Stimulated activated naive CD8-positive, alpha-beta T cell treated with anti-CD3 and anti-CD28 coated beads, Interleukin-15, amount 100 ng/mL, for 72 hours (primary cell): ENCODE measurements around the gene MROH9.
"Not testable (repeated sequence)": the region's sequence is repeated elsewhere in the genome, so short reads cannot be mapped to it uniquely, and the experiment has no call there.

Experiments
- ATAC-seq: fragments of 150-1000 bp; cut with Tn5 transposase; 2 replicates; pipeline ENCODE4 v1.10.0; 2021; ENCODE audit warnings: mild to moderate bottlenecking, moderate library complexity
- DNase-seq, 2 donors: peaks; one replicate each; pipeline ENCODE4 v3.0.0; 2021 to 2022
- H3K27ac Mint-ChIP-seq, 2 donors: one replicate each; pipeline ENCODE4 v1.8.0; 2022; ENCODE audit warnings: mild to moderate bottlenecking in 2 of 2, mixed read lengths in 2 of 2, moderate library complexity in 2 of 2
- H3K27me3 Mint-ChIP-seq: one replicate; pipeline ENCODE4 v1.8.0; 2022; ENCODE audit warnings: mixed read lengths
- H3K4me1 Mint-ChIP-seq: one replicate; pipeline ENCODE4 v1.8.0; 2022; ENCODE audit warnings: mild to moderate bottlenecking, mixed read lengths
- H3K4me3 Mint-ChIP-seq, 2 donors: one replicate each; pipeline ENCODE4 v1.8.0; 2022; ENCODE audit warnings: mild to moderate bottlenecking in 2 of 2, mixed read lengths in 2 of 2, moderate library complexity in 1 of 2
- H3K9me3 Mint-ChIP-seq, 2 donors: one replicate each; pipeline ENCODE4 v1.8.0; 2022; ENCODE audit warnings: mixed read lengths in 2 of 2

MROH9 gene

DNA sequence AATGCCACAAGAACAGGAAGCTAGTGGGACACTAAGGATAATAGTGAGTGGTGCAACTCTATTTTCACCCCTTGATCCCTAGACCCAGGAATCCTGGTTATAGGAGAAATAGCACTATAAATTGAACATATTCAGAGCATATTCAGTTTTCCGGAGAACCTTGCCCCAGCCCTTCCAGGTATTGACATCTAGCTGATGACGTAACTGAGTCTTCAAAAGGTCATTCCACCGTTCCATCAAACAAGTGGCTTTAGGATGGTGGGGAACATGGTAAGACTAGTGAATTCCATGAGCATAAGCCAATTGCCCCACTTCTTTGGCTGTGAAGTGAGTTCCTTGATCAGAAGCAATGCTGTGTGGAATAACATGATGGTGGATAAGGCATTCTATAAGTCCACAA lies 2.9 kb downstream of the MROH9 start:
- no peaks in the 10 kb centered on the region for H3K9me3 Mint-ChIP-seq
- H3K27me3 Mint-ChIP-seq: peaks cover 19% of the 10 kb centered on the region
- H3K27ac Mint-ChIP-seq: no peak overlapping the region
- ATAC-seq (no peak), DNase-seq (no peak)
- H3K4me1 Mint-ChIP-seq: no peaks in the 10 kb centered on the region
- H3K4me3 Mint-ChIP-seq: no peak overlapping the region

DNA sequence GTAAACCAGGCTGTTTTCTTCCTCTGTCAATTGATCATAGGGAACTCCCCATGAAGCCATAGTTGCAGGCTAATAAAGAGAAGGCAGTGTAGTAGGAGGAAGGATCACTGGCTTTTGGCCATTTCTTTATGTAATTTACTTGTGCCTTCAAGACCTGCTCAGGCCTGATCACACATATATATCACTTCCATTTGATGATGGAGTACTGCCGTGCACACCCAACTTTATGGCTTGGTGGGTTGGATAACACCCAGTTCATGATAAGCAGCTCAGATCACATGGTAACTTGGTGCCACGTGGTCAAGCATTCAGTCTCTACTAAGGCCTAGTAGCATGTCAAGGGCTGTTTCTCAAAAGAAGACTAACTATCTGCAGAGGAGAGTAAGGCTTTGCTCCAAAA lies 4.1 kb downstream of the MROH9 start:
- DNase-seq: no peak
- Mint-ChIP-seq H3K27me3 (peaks cover 21% of the 10 kb centered on the region), H3K4me1 (no peaks in the 10 kb centered on the region), H3K27ac (no peak overlapping the region), H3K9me3 (no peaks in the 10 kb centered on the region), H3K4me3 (no peak overlapping the region)
- ATAC-seq: no peak

DNA sequence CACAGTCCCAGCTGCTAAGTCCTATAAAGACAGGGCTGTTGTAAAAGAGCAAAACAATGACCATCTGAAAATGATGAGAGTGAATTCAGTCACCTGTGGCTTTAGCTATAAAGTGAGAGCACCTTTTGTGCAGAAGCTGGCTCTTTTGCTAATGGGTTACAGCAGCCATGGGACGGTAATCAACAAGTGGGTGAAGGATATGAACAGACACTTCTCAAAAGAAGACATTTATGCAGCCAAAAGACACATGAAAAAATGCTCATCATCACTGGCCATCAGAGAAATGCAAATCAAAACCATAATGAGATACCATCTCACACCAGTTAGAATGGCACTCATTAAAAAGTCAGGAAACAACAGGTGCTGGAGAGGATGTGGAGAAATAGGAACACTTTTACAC lies 16.4 kb downstream of the MROH9 start:
- H3K4me1 Mint-ChIP-seq, ATAC-seq, DNase-seq, H3K9me3 Mint-ChIP-seq, H3K27ac Mint-ChIP-seq, H3K4me3 Mint-ChIP-seq: not testable (repeated sequence)
- H3K27me3 Mint-ChIP-seq: peaks cover 25% of the 10 kb centered on the region

DNA sequence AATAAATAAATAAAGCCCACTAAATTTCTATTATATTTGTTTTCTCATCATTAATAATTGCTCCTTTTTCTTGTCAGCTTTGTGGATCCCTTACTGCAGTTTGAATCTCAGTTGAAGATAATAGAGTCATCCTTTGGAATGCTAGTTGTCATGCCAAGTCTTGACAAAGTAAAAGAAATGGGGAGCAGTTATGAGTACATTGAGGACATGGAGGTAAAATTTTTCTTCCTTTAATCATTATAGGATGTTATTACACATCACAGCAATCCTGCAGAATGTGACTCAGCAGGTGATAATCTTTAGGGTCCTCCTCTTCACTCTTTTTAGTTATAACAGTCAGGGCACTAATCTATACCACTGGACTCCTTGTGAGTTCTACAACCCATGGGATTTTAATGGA lies 24.1 kb downstream of the MROH9 start:
- DNase-seq (no peak), ATAC-seq (no peak)
- H3K9me3 Mint-ChIP-seq: no peaks in the 10 kb centered on the region
- no peaks in the 10 kb centered on the region for H3K4me1 Mint-ChIP-seq
- H3K27me3 Mint-ChIP-seq: peaks cover 13% of the 10 kb centered on the region
- no peak overlapping the region for H3K27ac Mint-ChIP-seq
- H3K4me3 Mint-ChIP-seq: no peak overlapping the region

DNA sequence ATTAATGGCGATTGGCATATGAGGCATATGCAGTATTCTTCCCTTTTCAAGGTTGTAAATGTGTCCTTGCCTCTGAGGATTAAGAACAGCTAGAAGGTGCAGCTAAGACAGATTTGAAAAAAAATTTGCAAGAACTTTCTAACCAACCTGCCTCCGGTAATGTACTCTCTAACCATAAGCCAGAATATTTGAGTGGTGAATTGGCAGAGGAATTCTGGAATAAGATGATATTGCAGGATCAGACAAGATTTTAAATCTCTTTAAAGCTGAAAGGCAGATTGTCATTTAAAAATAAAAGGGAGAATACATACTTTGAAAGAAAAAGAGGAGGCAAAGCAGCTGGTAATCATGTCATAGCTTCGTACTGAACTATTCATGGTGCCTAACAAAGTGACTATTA lies 29.2 kb downstream of the MROH9 start:
- Mint-ChIP-seq H3K27me3 (peaks cover 22% of the 10 kb centered on the region), H3K4me3 (no peak overlapping the region), H3K27ac (no peak overlapping the region), H3K9me3 (no peaks in the 10 kb centered on the region), H3K4me1 (no peaks in the 10 kb centered on the region)
- ATAC-seq (no peak), DNase-seq (no peak)

DNA sequence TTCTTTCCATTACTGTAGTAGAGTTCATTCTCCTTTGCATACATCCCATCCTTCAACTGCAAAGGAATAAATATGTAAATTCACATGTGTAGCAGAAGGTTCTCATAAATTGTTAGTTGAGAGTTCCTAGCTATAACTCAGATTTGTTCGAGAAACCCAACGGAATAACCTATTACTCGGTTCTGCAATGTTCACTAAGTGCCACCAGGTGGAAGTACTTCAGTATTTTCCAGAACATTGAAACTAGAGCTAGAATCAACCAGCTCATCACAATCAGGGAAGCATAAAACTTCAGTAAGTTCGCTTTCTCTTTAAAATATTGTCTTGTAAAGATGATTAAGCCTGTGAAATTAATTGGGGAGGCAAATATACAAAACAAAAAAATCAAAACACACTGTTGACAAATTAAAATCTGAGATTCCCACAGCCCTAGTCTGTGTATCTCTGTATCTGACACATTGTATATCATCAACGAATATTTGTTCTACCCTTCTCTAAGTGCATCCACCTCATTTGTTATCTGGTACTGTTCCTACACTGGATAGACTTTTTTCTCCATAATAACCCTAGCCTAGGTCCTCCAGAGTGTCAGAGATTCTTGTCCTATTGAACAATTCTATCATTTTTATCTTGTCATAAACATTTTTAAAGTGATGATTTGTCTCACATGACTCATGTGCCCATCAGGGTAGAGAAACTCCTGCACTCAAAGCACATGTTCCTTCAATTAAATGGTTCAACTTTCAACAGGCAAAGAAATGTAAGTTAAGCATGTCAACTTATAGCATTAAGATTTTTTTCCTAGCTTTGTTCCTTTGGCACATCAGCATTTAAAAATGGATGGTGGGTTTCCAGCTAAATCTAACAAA lies 31.9 kb downstream of the MROH9 start:
- no peak for DNase-seq

DNA sequence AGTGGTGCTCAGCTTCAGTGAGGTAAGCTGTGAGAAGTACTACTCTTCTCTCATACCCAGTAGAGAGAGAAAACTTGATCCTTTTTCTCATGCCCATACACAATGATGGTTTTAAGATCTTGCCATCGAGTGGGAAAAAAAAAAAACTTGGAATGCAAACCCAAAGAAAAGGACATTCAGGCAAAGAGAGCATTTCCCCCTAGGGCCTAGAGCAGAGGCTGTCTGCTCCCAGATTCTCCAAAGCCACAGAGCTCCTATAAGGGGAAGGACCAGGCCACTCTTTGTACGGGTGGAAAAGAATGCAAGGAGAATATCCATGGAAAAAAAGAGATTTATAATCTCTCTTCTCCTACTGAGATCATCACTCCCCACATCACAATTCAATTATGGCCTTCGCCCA lies 34.9 kb downstream of the MROH9 start:
- H3K27ac Mint-ChIP-seq: no peak overlapping the region
- H3K4me1 Mint-ChIP-seq: no peaks in the 10 kb centered on the region
- ATAC-seq: no peak

More for the DNA sequence above, 31.9 kb downstream of the MROH9 start:
- ATAC-seq: no peak
- H3K27me3 Mint-ChIP-seq: peaks cover 25% of the 10 kb centered on the region
- no peak overlapping the region for H3K4me3 Mint-ChIP-seq
- no peaks in the 10 kb centered on the region for H3K4me1 Mint-ChIP-seq
- H3K9me3 Mint-ChIP-seq: no peaks in the 10 kb centered on the region
- peak overlapping the region in 1 of 2 donors; percentile 42 for H3K27ac Mint-ChIP-seq

DNA sequence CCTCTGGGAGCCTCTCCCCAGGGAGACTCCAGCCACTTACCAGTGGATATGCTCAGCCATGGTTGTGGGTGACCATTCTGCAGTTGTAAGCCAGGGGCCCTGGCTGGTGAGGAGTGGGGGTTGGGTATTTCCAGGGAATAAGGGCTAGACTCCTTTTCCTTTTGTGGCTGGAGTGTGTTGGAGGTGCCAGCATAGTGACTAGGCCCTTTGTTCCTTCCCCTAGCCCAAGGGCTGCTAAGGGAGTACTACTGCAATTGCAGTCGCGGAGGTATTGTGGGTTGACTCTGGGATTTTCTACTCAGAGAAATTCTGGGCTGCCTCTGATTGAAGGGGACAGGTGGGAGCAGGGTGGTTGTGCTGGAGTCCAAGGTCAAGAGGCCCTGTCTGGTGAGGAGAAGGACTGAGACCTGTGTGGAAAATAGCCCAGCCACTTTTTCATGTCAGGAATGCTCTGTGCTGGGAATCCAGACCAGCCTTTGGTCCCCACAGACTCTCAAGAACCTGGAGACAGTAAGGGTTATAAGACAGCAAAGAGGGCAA lies 43.1 kb downstream of the MROH9 start:
- no peaks in the 10 kb centered on the region for H3K4me1 Mint-ChIP-seq
- H3K27me3 Mint-ChIP-seq: no peaks in the 10 kb centered on the region
- H3K9me3 Mint-ChIP-seq: peaks cover 5 to 8% of the 10 kb centered on the region in 2 donors
- no peak overlapping the region for H3K27ac Mint-ChIP-seq
- no peak overlapping the region for H3K4me3 Mint-ChIP-seq
- no peak for ATAC-seq
- DNase-seq: no peak

More for the DNA sequence above, 34.9 kb downstream of the MROH9 start:
- Mint-ChIP-seq H3K4me3 (no peak overlapping the region), H3K27me3 (peaks cover 16% of the 10 kb centered on the region), H3K9me3 (peaks cover 0 to under 1% of the 10 kb centered on the region in 2 donors)
- no peak for DNase-seq

DNA sequence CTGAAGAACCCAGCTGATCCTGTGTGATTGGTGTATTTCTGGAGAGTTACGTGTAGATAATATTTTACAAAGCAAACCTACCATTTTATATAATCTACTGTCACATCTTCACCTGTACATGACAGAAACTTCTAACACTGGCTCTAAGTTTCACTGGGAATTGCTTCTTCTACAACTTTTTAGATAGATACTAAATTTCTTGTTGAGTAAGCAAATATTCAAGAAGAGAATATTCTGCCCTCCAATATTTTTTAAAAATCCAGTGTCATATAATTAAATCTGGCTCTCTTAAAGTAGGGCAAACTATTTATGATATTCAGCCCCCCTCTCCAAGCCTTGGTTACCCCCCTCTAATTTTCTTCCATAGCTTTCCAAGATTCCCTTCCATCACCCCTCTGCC lies 50.1 kb downstream of the MROH9 start:
- Mint-ChIP-seq H3K4me3 (no peak overlapping the region), H3K4me1 (no peaks in the 10 kb centered on the region), H3K9me3 (peaks cover 0 to 3% of the 10 kb centered on the region in 2 donors), H3K27me3 (no peaks in the 10 kb centered on the region), H3K27ac (no peak overlapping the region)
- no peak for DNase-seq
- no peak for ATAC-seq

DNA sequence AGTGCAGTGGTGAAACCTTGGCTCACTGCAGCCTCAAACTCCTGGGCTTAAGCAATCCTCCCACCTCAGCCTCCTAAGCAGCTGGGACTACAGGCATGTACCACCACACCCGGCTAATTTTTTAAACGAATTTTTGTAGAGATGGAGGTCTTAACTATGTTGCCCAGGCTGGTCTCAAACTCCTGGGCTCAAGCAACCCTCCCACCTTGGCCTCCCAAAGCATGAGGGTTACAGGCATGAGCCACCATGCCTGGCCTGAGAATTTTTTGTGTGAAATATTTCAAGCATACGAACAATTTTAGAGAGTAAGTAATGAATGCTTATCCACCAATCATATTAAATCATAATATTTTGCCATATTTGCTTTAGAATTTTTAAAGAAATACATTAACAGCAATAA lies 51.6 kb downstream of the MROH9 start:
- Mint-ChIP-seq H3K9me3 (no peaks in the 10 kb centered on the region), H3K27ac (no peak overlapping the region), H3K4me1 (no peaks in the 10 kb centered on the region), H3K27me3 (no peaks in the 10 kb centered on the region), H3K4me3 (no peak overlapping the region)
- ATAC-seq: no peak
- DNase-seq: no peak

DNA sequence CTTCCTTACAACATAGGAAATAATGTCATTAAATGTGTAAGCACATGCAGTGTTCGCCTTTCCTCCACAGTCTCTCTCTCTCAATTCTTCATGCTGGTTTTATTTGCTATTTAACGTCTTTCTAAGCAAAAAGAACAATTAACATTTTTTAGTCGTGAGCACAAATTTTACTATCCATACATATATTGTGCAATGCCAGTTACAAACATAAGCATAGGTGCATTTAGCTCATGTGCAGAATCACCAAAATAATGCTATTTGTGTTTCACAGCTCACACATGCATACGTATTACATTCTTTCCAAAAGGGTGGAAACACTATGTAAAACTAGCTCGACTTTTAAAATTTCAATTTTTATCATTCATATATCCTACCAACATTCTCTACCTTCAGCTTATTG lies 52.1 kb downstream of the MROH9 start:
- DNase-seq: no peak
- H3K4me3 Mint-ChIP-seq: no peak overlapping the region
- no peaks in the 10 kb centered on the region for H3K4me1 Mint-ChIP-seq
- no peaks in the 10 kb centered on the region for H3K9me3 Mint-ChIP-seq
- H3K27ac Mint-ChIP-seq: no peak overlapping the region
- no peak for ATAC-seq
- no peaks in the 10 kb centered on the region for H3K27me3 Mint-ChIP-seq

DNA sequence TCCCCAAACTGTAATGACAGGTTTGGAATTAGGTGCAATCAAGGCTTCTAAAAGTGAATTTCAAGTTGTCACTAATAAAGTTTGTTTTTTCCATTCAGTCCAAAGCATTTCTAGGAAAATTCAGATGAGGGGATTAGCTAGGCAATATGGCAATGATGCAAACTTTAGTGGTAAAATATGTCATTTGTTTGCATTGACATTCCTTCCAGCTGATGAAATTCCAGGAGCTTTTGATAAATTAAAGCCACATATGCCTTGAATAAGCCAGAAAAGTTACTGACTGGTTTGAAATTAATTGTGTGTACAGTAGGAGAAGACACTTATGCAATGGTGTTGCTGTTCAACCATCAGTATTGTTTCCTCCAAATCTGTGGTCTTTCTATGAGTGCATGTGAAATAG lies 57.8 kb downstream of the MROH9 start:
- DNase-seq (no peak), ATAC-seq (no peak)
- Mint-ChIP-seq H3K9me3 (no peaks in the 10 kb centered on the region), H3K27me3 (no peaks in the 10 kb centered on the region), H3K4me1 (no peaks in the 10 kb centered on the region), H3K27ac (no peak overlapping the region), H3K4me3 (no peak overlapping the region)

DNA sequence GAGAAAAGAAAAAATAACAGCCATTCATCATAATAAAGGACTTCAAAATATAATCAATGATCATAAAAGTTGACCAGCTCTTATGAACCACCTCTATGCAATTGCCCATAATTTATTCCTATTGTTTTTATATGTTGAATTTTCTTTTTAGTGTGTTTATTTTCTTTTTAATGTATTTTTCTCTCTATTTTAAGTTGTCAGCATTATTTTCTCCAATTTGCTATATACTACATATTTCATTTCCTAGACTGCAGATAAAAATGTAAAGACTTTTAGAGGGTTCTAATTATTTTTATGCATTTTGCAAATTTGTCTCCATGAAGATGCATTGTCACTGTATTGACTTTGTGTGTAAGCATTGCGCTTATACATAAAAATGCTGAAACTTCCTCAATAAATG lies 58.4 kb downstream of the MROH9 start:
- ATAC-seq: no peak
- Mint-ChIP-seq H3K4me1 (no peaks in the 10 kb centered on the region), H3K27me3 (no peaks in the 10 kb centered on the region)

DNA sequence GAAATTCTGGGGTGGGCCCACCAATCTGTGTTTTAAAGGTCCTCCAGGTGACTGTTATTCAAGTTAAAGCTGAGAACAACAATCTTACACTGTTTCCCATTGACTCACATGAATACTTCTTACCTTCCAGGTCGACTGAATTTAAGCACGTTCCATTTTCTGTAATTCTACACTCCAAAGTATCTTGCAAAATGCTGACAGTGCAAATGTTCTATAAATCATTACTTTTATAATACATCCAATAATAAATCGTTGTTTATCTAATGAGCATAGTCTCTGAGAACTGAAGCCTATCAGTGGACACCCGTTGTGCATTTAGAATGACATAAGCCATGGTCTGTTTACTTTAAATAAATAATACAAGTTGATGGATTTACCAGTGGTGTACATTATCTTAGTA lies 79.5 kb downstream of the MROH9 start:
- ATAC-seq (no peak), DNase-seq (no peak)
- no peaks in the 10 kb centered on the region for H3K4me1 Mint-ChIP-seq
- peaks cover 5% of the 10 kb centered on the region for H3K27me3 Mint-ChIP-seq
- no peaks in the 10 kb centered on the region for H3K9me3 Mint-ChIP-seq
- H3K4me3 Mint-ChIP-seq: no peak overlapping the region
- no peak overlapping the region for H3K27ac Mint-ChIP-seq

More for the DNA sequence above, 58.4 kb downstream of the MROH9 start:
- DNase-seq: no peak
- H3K4me3 Mint-ChIP-seq: no peak overlapping the region
- H3K9me3 Mint-ChIP-seq: no peaks in the 10 kb centered on the region
- no peak overlapping the region for H3K27ac Mint-ChIP-seq

DNA sequence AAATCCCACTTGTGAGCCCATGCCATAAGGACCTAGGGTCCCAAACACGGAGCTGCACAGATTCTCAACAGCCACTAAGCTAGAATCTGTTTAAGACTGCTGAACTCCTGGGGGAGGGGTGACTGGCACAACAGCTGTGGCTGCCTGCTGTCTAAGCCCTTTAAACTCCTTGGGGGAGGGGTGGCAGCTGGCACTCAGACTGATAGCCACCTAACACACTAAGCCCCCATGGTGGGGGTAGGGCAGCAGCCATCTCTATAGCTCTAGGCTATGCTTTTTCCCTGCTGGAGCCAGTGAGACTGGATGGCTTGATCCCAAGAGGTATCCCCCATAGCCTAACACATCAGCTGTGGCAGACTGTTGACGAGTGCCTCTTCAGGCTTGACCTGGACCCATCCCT lies 82.1 kb downstream of the MROH9 start:
- Mint-ChIP-seq H3K9me3 (peaks cover 0 to 7% of the 10 kb centered on the region in 2 donors), H3K4me1 (no peaks in the 10 kb centered on the region), H3K27me3 (peaks cover 5% of the 10 kb centered on the region), H3K27ac (no peak overlapping the region), H3K4me3 (no peak overlapping the region)
- ATAC-seq (no peak), DNase-seq (no peak)

DNA sequence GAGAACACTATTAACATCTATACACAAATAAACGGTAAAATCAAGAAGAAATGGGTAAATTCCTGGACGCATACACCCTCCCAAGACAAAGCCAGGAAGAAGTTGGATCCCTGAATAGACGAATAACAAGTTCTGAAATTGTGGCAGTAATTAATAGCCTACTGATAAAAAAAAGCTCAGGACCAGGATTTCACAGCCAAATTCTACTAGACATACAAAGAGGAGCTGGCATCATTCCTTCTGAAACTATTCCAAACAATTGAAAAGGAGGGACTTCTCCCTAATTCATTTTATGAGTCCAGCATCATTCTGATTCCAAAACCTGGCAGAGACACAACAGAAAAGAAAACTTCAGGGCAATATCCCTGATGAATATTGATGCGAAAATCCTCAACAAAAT lies 84.6 kb downstream of the MROH9 start:
- ATAC-seq: no peak
- Mint-ChIP-seq H3K4me1 (no peaks in the 10 kb centered on the region), H3K27me3 (no peaks in the 10 kb centered on the region)

More for the DNA sequence above, 84.6 kb downstream of the MROH9 start:
- Mint-ChIP-seq H3K27ac (no peak overlapping the region), H3K4me3 (no peak overlapping the region), H3K9me3 (peaks cover 0 to 7% of the 10 kb centered on the region in 2 donors)
- DNase-seq: no peak
